HG02571 (cell line): ENCODE results near the gene TGM5.
"Not testable (repeated sequence)": the region's sequence is repeated elsewhere in the genome, so short reads cannot be mapped to it uniquely, and the experiment has no call there.

Source experiments
- ATAC-seq: cut with Tn5 transposase; IDR thresholded peaks from one replicate; pipeline ENCODE4 v1.9.1; 2021; ENCODE audit warnings: mild to moderate bottlenecking, moderate library complexity; ENCODE audit not compliant: unreplicated experiment

The TGM5 gene

GRCh38 chr15:43266834-43267233, at the start of gene TGM5:
Gene TGM5 (minus strand): TSS chr15:43266928. CDS start chr15:43266849, 79 bp downstream.
- ATAC-seq, result no peak

- no peak for ATAC-seq
Observed at GRCh38 chr15:43314171-43314570, 47.4 kb upstream of the TGM5 start.

- no peak for ATAC-seq
Observed at GRCh38 chr15:43312378-43312777, 45.6 kb upstream of the TGM5 start.

GRCh38 chr15:43302205-43302817, 35.6 kb upstream of the TGM5 start, which contains the start of gene TGM7:
Gene TGM7 (minus strand): TSS chr15:43302255.
- no peak for ATAC-seq

GRCh38 chr15:43299884-43300283, 33.2 kb upstream of the TGM5 start:
- ATAC-seq, result no peak

GRCh38 chr15:43299411-43299810, 32.7 kb upstream of the TGM5 start:
- no peak for ATAC-seq

GRCh38 chr15:43294091-43294706, 27.5 kb upstream of the TGM5 start:
- no peak for ATAC-seq

- no peak for ATAC-seq
Observed at GRCh38 chr15:43293432-43293831, 26.7 kb upstream of the TGM5 start.

- ATAC-seq, result no peak
Observed at GRCh38 chr15:43292375-43293078, 25.8 kb upstream of the TGM5 start.

- not testable (repeated sequence) for ATAC-seq
Observed at GRCh38 chr15:43289656-43290055, 22.9 kb upstream of the TGM5 start.

GRCh38 chr15:43287254-43287653, 20.5 kb upstream of the TGM5 start:
- ATAC-seq, result no peak

GRCh38 chr15:43286074-43286473, 19.3 kb upstream of the TGM5 start:
- no peak for ATAC-seq

- no peak for ATAC-seq
Observed at GRCh38 chr15:43285609-43286037, 18.9 kb upstream of the TGM5 start.

GRCh38 chr15:43283526-43283925, 16.8 kb upstream of the TGM5 start:
- ATAC-seq, result no peak

- no peak for ATAC-seq
Observed at GRCh38 chr15:43281926-43282602, 15.3 kb upstream of the TGM5 start.

- no peak for ATAC-seq
Observed at GRCh38 chr15:43280996-43281395, 14.3 kb upstream of the TGM5 start.

- no peak for ATAC-seq
Observed at GRCh38 chr15:43279496-43279895, 12.8 kb upstream of the TGM5 start.

GRCh38 chr15:43278869-43279268, 12.1 kb upstream of the TGM5 start:
- ATAC-seq, result no peak

- no peak for ATAC-seq
Observed at GRCh38 chr15:43277901-43278300, 11.2 kb upstream of the TGM5 start.

GRCh38 chr15:43277231-43277823, 10.6 kb upstream of the TGM5 start:
- no peak for ATAC-seq

- ATAC-seq, result no peak
Observed at GRCh38 chr15:43276563-43277200, 10.0 kb upstream of the TGM5 start.
